ENCODE measurements around the gene TMPRSS5. TPM values are rescaled to one million over a fixed set of nuclear protein-coding genes. Genes with fewer than 3 reads are reported as not detected.

Gene TMPRSS5
- total RNA-seq, 4 donors from 2014 or later: 35.0 to 42.2 (median 41.9) TPM

DNA sequence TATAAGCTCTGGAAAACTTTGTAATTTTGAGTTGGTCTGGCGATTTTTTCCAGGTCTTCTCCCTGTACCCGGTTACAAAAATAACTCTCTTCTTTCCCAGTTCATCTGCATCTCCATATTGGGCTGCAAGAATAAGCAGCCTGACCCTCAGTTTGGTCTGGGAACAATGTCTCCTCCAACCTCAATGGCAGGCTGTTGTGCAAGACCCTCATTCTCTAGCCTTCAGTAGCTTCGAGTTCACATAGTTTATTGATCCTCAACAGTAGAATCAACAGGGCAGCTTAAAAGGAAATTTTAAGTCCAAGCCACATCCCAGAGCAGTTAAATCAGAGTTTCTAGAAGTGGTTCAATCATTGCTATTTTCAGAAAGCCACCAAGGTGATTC, 35.3 kb downstream of the TMPRSS5 start:
- Histone ChIP-seq H3K9me3 (peaks cover 0 to 14% (median 3%) of the 10 kb centered on the region in 4 donors), H3K27ac (no peak overlapping the region), H3K4me3 (no peak overlapping the region), H3K4me1 (peaks cover 0 to 11% (median 2%) of the 10 kb centered on the region in 4 donors), H3K36me3 (no peaks in the 10 kb centered on the region), H3K27me3 (no peaks in the 10 kb centered on the region)
- 66 to 79% methylated on average over 3 of the region's 3 CpGs for WGBS, 2 donors
- no peak for DNase-seq (ENCODE audit: low spot score in 2 of 2)
- no peak for TF ChIP-seq CTCF (IDR thresholded peaks at IDR 0.05)
- TF ChIP-seq EP300 (IDR thresholded peaks at IDR 0.05): no peak
- no peak for TF ChIP-seq POLR2A (IDR thresholded peaks at IDR 0.05)

- no peak overlapping the region for H3K27ac ChIP-seq
- peaks cover 0 to 5% (median 1%) of the 10 kb centered on the region in 4 donors for H3K4me1 ChIP-seq
- H3K4me3 ChIP-seq: no peak overlapping the region
- no peaks in the 10 kb centered on the region for H3K36me3 ChIP-seq
- TF ChIP-seq EP300 (IDR thresholded peaks at IDR 0.05): no peak
- no peak for TF ChIP-seq CTCF (IDR thresholded peaks at IDR 0.05)
- TF ChIP-seq POLR2A (IDR thresholded peaks at IDR 0.05): no peak
- no peak for DNase-seq (ENCODE audit: low spot score in 2 of 2)
- no peaks in the 10 kb centered on the region for H3K27me3 ChIP-seq
- peaks cover 0 to 14% (median 3%) of the 10 kb centered on the region in 4 donors for H3K9me3 ChIP-seq
Measured at GRCh38 chr11:113670149-113670830, 35.8 kb downstream of the TMPRSS5 start.

DNA sequence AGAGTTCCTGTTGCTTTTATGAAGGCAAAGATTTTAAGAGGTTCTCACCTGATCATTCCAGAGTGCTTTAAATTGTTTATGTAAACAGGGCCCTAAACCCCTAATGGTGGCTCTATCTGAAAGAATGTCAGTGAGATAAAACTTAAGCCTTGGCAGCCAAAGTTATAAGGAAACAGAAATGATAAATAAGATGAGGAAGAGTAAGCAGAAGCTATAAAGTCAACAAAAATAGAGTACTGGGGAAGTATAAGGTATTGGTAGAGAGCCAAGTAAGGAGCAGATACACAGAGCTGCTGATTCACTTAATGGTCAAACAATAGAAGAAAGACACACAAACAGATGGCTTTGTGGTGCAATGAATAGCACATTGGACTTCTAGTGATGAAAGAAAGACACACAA, 37.9 kb downstream of the TMPRSS5 start:
- Histone ChIP-seq H3K4me3 (no peak overlapping the region), H3K36me3 (peaks cover 0 to under 1% (median 0%) of the 10 kb centered on the region in 3 donors), H3K9me3 (peaks cover 0 to 14% (median 3%) of the 10 kb centered on the region in 4 donors), H3K27me3 (no peaks in the 10 kb centered on the region), H3K4me1 (no peaks in the 10 kb centered on the region), H3K27ac (no peak overlapping the region)
- no peak for TF ChIP-seq EP300 (IDR thresholded peaks at IDR 0.05)
- TF ChIP-seq CTCF (IDR thresholded peaks at IDR 0.05): no peak
- TF ChIP-seq POLR2A (IDR thresholded peaks at IDR 0.05): no peak
- no peak for DNase-seq (ENCODE audit: low spot score in 2 of 2)

- H3K4me1 ChIP-seq: no peaks in the 10 kb centered on the region
- 76 to 82% methylated on average over 1 of the region's 1 CpG for WGBS, 2 donors
- no peaks in the 10 kb centered on the region for H3K27me3 ChIP-seq
- no peak for TF ChIP-seq EP300 (IDR thresholded peaks at IDR 0.05)
- TF ChIP-seq POLR2A (IDR thresholded peaks at IDR 0.05): no peak
- no peak for TF ChIP-seq CTCF (IDR thresholded peaks at IDR 0.05)
- H3K27ac ChIP-seq: no peak overlapping the region
- DNase-seq (ENCODE audit: low spot score in 2 of 2): no peak
- H3K9me3 ChIP-seq: peaks cover 0 to 14% (median 3%) of the 10 kb centered on the region in 4 donors
- peaks cover 0 to 3% (median 0%) of the 10 kb centered on the region in 3 donors for H3K36me3 ChIP-seq
- H3K4me3 ChIP-seq: no peak overlapping the region
Measured at GRCh38 chr11:113667801-113668200, 38.3 kb downstream of the TMPRSS5 start.

GRCh38 chr11:113666584-113666983, 39.5 kb downstream of the TMPRSS5 start:
- peaks cover 0 to 3% (median 0%) of the 10 kb centered on the region in 3 donors for H3K36me3 ChIP-seq
- WGBS, 2 donors: 95 to 99% methylated on average over 2 of the region's 2 CpGs
- H3K4me3 ChIP-seq: no peak overlapping the region
- H3K9me3 ChIP-seq: peaks cover 0 to 14% (median 3%) of the 10 kb centered on the region in 4 donors
- no peaks in the 10 kb centered on the region for H3K4me1 ChIP-seq
- no peak for TF ChIP-seq POLR2A (IDR thresholded peaks at IDR 0.05)
- no peak for TF ChIP-seq CTCF (IDR thresholded peaks at IDR 0.05)
- TF ChIP-seq EP300 (IDR thresholded peaks at IDR 0.05): no peak
- H3K27me3 ChIP-seq: no peaks in the 10 kb centered on the region
- no peak overlapping the region for H3K27ac ChIP-seq
- DNase-seq (ENCODE audit: low spot score in 2 of 2): no peak

All from tibial nerve (tissue), 4 donors.